GM18951 (cell line): ENCODE data around the gene ZDHHC11.
"Not testable (repeated sequence)": the region's sequence is repeated elsewhere in the genome, so short reads cannot be mapped to it uniquely, and the experiment has no call there.

Experiments used
- POLR2A ChIP-seq: IDR thresholded peaks from 4 replicates; pipeline ENCODE4 v1.6.1; 2011; ENCODE audit warnings: mild to moderate bottlenecking; ENCODE audit not compliant: insufficient read length, insufficient read depth; ENCODE audit errors: extremely low read depth
- in situ Hi-C: fragments of 300-500 bp; cut with MboI; formaldehyde crosslinking; loops from one replicate; pipeline ENCODE4 v1.12.0; 2022; ENCODE audit warnings: low sequenced_read_pairs, mixed read lengths, inconsistent platforms; ENCODE audit not compliant: unreplicated experiment

The ZDHHC11 gene

GRCh38 chr5:859391-859790 is 8.6 kb upstream of the ZDHHC11 start:
- TF ChIP-seq POLR2A, result no peak
- in situ Hi-C loops, result no loop called here

DNA sequence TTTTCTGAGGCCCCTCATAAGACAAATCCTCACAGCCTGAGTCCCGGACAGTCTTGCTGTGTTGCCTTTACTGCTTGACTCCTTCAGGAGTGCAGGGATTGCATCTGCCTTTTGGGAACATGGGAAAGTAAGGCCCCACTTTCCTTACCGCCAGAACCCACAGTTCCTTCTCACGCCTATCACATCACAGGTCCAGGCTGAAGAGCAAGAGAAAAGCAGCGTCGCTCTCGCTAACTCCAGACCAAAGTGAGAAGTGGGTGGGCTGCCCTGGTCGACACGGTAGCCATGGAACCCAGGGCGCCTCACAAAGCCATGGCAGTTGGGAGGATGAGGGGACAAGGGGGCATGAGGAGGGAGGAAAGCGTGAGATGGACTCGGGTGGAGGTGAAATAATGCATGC is 7.9 kb upstream of the ZDHHC11 start:
- no peak for TF ChIP-seq POLR2A
- in situ Hi-C loops, result no loop called here

- in situ Hi-C loops, result no loop called here
- TF ChIP-seq POLR2A, result no peak
Observed at GRCh38 chr5:856531-857425, 6.0 kb upstream of the ZDHHC11 start.

DNA sequence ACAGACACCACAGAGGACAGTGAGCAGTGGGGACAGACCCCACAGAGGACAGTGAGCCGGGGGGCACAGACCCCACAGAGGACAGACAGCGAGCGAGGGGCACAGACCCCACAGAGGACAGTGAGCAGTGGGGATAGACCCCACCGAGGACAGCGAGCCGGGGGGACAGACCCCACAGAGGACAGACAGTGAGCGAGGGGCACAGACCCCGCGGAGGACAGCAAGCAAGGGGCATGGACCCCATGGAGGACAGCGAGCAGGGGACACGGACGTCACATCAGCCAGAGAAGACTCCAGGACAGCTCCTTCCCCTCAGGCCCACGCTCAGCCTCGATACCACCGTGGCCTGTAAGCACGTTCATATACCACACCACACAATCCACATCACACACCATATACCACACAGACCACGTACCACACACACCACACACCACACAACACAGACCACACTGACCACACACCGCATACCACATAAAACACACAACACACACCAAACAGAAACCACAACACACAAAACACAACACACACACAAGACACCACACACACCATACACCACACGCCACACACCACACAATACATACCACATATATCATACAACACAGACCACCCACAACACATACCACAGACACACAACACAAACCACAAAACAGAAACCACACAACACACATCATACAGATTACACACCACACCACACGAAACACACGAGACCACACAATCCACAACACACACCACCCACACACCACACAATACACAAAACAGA is 5.2 kb upstream of the ZDHHC11 start:
- no peak for TF ChIP-seq POLR2A
- in situ Hi-C loops, result no loop called here

DNA sequence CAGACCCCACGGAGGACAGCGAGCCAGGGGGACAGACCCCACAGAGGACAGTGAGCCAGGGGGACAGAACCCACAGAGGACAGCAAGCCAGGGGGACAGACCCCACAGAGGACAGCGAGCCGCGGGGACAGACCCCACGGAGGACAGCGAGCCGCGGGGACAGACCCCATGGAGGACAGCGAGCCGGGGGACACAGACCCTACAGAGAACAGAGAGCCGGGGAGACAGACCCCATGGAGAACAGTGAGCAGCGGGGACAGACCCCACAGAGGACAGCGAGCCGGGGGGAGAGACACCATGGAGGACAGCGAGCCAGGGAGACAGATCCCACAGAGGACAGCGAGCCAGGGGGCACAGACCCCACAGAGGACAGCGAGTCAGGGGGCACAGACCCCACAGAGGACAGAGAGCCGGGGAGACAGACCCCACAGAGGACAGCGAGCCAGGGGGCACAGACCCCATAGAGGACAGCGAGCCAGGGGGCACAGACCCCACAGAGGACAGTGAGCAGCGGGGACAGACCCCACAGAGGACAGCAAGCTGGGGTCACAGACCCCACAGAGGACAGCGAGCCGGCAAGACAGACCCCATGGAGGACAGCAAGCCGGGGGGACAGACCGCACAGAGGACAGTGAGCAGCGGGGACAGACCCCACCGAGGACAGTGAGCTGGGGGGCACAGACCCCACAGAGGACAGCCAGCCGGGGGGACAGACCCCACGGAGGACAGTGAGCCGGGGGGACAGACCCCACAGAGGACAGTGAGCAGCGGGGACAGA is 4.4 kb upstream of the ZDHHC11 start:
- no peak for TF ChIP-seq POLR2A
- in situ Hi-C loops, result no loop called here

GRCh38 chr5:854217-854616 is 3.4 kb upstream of the ZDHHC11 start:
- in situ Hi-C loops, result no loop called here
- TF ChIP-seq POLR2A, result no peak

DNA sequence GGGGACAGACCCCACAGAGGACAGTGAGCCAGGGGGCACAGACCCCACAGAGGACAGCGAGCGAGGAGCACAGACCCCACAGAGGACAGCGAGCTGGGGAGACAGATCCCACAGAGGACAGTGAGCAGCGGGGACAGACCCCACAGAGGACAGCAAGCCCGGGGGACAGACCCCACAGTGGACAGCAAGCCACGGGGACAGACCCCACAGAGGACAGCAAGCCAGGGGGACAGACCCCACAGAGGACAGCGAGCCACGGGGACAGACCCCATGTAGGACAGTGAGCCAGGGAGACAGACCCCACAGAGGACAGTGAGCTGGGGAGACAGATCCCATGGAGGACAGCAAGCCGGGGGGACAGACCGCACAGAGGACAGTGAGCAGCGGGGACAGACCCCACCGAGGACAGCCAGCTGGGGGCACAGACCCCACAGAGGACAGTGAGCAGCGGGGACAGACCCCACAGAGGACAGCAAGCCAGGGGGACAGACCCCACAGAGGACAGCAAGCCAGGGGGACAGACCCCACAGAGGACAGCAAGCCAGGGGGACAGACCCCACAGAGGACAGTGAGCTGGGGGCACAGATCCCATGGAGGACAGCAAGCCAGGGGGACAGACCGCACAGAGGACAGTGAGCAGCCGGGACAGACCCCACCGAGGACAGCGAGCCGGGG is 2.8 kb upstream of the ZDHHC11 start:
- in situ Hi-C loops, result not testable (repeated sequence)

DNA sequence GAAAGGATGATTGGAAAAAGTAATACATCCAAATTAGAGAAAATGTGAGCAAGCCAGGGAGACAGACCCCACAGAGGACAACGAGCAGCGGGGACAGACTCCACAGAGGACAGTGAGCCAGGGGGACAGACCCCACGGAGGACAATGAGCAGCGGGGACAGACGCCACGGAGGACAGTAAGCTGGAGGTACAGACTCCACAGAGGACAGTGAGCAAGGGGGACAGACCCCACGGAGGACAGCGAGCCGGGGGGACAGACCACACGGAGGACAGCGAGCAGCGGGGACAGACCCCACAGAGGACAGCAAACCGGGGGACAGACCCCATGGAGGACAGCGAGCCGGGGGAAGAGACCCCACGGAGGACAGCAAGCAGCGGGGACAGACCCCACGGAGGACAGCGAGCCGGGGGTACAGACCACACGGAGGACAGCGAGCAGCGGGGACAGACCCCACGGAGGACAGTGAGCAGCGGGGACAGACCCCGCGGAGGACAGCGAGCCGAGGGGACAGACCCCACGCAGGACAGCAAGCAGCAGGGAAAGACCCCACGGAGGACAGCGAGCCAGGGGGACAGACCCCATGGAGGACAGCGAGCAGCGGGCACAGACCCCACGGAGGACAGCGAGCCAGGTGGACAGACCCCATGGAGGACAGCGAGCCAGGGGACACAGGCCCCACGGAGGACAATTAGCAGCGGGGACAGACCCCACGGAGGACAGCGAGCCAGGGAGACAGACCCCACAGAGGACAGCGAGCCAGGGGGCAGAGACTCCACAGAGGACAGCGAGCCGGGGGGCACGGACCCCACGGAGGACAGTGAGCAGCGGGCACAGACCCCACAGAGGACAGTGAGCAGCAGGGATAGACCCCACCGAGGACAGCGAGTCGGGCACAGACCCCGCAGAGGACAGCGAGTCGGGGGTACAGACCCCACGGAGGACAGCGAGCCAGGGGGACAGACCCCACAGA is 1.9 kb upstream of the ZDHHC11 start:
- no peak for TF ChIP-seq POLR2A
- in situ Hi-C loops, result no loop called here

DNA sequence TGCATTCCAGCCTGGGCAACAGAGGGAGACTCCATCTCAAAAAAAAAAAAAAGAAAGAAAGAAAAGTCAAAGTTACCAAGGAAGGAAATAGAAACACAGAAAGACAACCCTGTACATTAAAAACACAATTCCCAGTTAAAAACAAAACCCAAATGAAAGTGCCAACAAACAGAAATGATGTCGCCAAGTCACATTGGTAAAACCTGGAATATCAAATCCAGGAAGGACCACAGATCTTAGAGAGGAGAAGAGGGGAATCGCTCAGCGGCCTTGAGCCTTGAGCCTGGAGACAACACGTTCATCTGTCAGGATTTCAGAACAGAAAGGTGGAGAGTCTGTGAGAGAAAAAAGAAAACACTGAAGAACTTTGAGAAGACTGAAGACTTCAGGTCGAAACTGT is 1.2 kb upstream of the ZDHHC11 start:
- in situ Hi-C loops, result no loop called here

GRCh38 chr5:851553-851952 is 767 bp upstream of the ZDHHC11 start:
- in situ Hi-C loops, result no loop called here
- no peak for TF ChIP-seq POLR2A

More for the DNA sequence above, 1.2 kb upstream of the ZDHHC11 start:
- TF ChIP-seq POLR2A, result no peak

- TF ChIP-seq POLR2A, result no peak
- in situ Hi-C loops, result no loop called here
Observed at GRCh38 chr5:851076-851475, 290 bp upstream of the ZDHHC11 start.

DNA sequence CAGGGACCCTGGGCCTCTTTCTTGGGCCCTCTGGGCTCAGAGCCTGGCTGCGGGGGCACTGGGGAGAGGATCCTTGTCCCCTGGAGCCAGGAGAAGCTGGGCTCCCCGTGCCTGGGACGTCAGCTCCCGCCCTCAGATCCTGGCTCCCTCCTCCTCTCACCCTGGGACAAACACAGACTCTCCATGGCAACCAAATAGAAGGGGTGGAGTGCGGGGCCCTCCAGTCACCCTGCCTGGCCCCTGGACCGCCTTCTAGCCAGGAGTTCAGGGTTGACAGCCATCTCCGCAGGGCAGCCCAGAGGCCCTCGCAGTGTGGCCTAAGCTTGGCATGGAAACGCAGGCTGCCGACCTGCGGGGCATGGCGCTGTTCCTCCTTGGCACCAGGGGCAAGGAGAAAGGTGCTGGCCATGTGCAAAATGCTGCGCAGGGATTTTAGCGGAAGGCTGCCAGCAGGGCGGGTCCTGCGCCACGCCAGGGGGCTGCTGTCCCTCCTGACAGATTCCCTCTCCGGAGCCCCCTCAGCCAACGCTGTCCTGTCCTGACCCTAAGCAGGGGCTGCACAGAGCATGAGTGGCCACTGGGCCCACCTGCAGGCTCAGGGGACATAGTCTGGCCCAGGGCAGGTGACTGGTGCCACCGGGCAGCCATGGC is 1.0 kb downstream of the ZDHHC11 start:
- in situ Hi-C loops, result no loop called here
- no peak for TF ChIP-seq POLR2A
